GM18526 (cell line): ENCODE measurements around the gene SPTBN1.

ENCODE experiments used
- POLR2A ChIP-seq: IDR thresholded peaks from 3 replicates; pipeline ENCODE4 v1.6.1; 2011; ENCODE audit not compliant: insufficient read length; ENCODE audit errors: extremely low read depth

The SPTBN1 gene

DNA sequence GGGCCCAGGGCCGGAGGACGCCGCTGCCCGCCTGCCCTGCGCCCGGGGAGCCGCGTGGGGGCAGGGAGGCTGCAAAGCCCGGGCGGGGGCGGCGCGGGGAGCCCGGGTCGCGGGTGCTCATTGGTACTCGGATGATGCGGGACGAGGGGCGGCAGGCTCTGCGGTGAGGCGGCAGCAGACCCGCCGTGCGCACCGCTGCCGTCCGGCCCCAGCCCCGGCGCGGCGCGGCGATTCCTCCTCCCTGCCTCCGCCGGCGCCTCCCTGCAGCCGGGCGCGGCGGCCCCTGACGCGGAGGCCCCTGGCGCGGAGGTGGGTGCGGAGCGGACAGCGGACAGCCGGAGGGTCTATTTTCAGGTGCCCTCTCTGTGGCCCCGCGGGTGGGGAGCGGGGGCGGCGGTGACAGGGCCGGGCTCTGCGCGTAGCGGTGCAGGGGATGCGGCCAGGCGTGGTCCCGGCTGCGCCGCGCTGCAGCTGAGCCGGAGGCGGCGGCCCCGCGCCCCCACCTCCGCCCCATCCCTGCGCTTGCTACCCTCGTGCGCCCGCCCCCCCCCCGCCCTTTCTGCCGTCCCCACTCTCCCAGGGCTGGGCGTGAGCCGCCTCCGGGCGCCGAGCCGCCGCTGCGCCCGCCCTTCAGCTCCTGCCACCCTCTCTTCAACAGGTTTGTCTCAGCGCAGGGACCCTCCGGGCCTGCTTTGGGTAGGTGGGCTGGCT is 640 bp downstream of the SPTBN1 start:
- no peak for TF ChIP-seq POLR2A

DNA sequence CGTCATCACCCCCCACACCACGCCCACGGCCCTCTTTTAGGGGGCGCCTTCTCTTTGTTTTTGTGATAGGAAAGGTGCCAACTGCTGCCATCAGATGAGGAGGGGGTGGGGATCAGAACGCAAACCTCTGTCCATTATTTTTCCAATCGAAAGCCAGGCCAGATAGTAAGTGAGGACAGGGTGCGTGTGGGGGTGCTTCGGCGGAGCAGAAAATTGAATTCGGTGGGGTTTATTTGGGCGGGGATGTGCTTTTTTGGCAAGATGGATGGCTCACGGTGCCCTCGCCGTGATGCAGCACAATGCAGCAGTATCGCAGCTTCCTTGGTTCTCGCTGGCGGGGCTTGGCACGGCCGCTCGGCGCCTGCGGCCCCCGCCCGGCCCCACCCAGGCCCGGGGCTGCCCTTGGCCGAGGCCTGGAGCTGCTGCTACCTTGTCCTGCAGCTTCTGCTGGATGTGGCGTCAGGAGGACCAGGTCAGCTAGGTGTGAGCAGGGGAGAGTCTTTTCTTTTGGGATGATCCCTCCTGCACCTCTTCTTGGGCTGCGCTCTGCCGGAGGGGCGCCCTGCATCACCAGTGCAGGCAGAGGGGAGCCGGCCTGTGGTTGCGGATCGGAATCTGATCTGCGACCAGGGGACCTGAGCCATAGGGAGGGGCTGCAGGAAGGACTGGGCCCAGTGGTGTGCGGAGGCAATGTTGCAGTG is 1.3 kb downstream of the SPTBN1 start:
- TF ChIP-seq POLR2A: no peak

DNA sequence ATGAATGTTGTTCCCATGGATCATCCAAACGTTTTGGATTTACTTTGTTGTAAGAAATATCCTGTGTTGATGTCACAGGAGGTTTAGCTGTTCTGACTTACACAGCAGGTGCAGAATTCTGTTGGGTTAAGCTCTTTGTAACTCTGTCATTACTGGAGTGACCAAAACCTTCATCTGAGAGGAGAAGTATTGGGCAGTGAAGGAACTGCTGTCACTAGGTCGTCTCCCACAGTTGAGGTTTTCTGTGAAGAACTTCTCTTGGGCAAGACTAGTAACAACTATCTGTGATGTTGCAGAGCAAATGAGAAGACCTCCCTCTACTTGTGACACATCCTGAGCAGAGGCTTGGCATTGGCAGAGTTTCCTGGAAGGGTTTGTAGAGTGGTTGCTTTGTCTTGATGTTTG is 2.9 kb downstream of the SPTBN1 start:
- TF ChIP-seq POLR2A: no peak

DNA sequence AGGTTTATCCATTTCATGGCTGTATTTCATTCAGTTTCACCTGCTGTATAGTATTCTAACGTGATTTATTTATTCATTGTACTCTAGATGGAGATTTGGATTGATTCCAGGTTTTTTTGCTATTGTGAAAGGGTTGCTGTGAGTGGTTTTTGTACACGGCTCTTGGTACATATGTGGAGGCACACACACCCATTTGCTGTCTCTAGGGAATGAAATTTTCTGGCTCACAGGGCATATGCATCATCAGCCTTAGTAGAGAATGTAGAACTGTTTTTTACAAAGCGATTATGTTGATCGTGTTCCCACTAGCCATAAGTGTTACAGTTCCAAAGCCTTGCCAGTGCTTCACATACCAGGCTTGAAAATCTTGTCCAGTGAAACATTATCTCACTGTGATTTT is 5.1 kb downstream of the SPTBN1 start:
- TF ChIP-seq POLR2A: no peak

DNA sequence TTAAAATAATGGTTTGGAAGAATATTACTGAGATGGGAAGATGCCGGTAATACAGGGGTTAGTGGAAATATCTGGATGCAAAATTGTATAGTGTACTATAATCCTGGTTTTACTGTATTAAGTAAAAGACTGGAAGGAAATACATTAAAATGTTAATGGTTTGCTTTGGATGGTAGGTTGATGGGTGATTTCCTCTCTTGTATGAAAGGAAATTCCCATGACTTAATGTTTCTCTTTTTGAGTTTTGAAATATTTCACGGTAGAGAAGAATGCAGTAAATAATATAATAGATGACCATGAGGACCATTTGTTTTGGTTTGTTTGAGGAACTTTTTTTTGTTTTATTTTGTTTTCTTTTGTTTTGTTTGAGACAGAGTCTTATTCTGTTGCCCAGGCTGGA is 8.2 kb downstream of the SPTBN1 start:
- no peak for TF ChIP-seq POLR2A

DNA sequence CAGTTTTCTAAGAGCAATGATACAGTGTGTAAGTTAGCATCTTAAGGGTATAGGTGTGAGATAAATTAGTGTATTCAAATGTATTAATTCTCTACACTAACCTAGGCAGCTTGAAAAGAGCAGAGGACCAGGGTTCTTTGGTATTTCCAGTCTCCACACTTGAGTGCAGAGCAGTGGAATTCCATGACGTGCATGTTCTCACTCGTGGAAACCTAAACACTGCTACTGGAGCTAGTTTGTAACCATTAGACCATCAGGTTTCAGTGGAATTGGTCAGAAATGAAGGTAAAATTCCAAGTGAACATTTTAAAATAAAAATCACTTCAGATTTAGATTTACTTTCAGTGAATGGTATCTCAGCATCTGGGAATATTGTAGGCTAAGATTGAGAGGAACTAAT is 9.0 kb downstream of the SPTBN1 start:
- no peak for TF ChIP-seq POLR2A

DNA sequence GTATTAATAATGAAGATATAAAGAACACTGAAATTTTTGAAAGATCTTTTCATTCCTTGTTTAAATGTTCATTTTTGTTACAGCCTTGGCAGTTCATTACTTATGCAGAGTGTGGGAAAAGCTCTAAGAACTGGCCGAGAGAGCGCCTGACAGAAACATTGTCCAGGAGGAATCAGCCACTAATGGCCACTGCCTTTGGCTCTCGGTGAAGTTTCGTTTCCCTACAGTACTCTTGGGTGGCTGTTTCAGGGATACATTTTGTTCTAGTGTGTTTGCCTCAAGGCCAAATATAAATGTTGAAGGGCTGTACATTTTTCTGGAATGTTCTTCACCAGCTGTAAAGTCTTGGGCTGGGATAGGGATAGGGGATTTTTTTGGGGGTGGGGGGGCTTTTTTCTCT is 10.7 kb downstream of the SPTBN1 start:
- TF ChIP-seq POLR2A: no peak

DNA sequence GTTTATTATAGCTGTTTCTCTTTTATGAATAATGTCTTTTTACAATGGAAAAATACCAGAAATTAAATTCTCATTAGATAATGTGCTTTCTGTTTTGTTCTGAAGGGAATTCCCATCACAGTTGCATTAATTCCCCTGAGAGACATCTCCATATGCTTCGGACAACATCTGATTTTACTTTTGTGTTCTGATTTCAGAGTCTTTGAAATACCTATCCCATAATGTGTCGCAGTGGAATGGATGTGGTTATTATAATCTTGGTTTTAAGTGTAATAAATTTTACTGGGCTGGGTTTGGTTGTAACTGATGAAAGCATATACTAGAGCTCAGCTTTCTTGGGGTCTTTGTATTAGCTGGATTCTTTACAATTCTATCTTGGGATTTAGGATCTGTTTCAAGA is 12.5 kb downstream of the SPTBN1 start:
- TF ChIP-seq POLR2A: no peak

DNA sequence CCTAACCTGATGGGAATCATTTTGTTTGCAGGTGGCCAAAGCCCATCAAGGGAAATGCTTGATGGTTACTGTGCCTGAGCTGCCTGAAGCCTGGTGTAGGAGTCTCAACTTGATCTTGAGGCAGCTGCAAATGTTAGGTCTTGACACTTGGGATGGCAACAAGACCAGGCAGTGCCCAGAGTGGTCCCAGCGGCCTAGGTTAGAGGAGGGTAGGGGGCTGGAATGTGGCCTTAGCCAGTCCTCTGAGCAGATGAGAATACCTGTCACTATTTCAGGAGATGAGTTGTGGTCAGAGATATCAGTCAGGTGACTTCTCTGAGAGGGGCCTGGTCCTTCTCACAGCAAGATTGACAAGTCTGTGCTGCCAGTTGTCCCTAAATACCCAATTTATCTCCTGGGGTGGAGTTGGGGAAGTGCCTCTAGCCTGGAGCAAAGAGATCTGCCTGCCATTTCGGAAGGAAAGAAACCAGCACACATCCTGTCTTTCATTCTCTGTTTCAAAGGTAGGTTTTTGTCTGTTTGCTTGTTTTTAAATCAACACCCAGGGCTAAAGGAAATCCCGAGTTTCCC is 13.4 kb downstream of the SPTBN1 start:
- no peak for TF ChIP-seq POLR2A

DNA sequence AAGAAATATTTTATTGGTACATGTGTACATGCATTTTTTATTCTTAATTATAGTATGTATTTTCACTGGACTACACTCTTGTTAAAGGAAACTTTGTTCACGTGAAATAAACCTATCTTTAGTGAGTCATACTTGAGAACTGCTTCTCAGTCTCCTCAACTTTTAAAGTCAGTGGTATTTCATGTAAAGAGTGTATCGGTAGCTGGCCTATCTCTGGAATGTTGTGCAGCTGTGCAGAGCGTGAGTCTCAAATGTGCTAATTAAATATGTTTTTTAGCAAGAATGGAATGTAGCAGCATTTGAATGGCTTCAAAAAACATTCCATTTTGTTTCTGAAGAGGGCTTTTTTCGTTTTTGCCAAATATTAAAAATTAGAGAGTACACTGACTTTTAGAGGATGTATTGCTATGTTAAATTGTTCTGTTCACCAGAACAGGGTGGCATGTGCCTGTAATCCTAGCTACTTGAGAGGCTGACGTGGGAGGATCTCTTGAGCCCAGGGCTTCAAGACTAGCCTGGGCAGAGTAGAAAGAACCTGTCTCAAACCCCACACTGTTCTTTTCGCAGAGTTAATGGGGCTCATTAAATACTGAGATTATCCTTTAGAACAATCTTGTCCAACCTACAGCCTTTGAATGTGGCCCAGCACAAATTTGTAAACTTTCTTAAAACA is 14.3 kb downstream of the SPTBN1 start:
- no peak for TF ChIP-seq POLR2A

DNA sequence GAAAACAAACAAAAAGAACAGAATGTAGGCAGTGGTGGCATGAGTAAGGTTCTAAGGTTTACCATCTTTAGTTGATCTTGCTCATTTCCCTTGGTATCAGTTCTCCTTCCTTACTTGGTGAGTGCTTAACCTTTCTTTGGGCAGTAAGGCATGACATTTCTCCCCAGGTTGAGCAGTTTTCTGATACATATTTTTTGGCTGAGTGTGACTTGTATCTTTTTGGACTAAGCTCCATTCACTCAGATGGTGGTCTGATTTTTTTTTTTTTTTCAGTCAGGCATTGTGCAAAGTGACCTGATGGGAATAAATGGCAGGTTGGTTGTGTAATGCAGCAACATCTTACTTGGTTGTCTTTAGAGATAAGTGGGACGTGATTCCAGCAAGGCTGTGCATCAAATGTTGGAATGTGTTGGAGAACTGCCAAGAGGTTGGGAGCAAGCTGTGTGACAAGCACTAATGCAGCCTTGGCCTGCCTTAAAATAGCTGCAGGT is 15.1 kb downstream of the SPTBN1 start:
- TF ChIP-seq POLR2A: no peak

DNA sequence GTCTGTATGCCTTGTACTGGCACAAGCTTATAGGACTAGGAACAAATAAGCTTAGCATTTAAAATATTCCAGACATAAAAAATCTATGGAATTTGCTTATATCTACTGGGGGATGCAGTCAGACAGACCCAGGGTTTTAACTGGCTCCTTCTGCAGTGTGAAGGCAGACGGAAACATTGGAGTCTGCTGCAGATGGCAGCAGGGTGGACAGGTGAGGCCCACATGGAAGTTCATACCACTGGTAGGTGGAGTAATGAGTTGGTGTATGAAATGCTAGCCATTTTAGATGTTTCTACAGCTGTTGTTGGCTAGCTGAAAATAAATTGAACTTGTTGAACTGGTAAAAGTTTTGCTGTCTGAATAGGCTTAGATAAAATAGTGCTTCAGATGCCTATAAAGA is 17.7 kb downstream of the SPTBN1 start:
- TF ChIP-seq POLR2A: no peak

DNA sequence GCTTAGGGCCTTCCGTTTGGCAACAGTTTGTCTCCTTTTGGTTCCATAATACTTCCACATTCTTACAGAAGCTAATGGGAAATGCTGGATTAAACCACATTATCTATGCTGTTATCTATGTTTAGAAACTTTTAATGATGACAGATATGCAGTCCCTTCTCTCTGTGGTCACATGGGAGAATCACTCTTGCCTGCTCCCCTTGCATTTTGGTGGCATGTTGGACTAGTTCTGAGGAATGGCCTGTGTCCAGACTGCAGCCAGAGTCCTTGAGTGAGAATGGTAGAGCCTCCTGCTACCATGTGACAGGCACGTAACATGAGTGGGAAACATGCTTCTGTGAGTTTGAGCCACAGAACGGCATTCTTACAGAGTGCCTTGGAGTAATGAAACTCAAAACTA is 19.2 kb downstream of the SPTBN1 start:
- no peak for TF ChIP-seq POLR2A

DNA sequence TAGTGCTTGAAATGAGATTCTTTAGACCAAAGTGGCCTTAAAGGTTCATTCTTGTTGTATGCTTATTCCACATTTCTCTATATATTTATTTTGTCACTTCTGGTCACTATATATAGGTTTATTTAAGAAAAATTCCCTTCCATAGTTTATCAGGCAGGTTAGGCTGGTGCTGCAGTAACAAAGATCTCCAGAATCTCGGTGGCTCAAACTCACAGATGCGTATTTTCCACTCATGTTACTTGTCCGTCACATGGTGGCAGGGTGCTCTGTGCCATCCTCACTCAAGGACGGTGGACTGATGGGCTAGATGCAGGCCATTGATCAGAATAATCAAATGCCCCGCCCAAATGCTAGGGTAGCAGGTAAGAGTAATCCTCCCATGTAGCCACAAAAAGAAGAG is 19.8 kb downstream of the SPTBN1 start:
- no peak for TF ChIP-seq POLR2A

DNA sequence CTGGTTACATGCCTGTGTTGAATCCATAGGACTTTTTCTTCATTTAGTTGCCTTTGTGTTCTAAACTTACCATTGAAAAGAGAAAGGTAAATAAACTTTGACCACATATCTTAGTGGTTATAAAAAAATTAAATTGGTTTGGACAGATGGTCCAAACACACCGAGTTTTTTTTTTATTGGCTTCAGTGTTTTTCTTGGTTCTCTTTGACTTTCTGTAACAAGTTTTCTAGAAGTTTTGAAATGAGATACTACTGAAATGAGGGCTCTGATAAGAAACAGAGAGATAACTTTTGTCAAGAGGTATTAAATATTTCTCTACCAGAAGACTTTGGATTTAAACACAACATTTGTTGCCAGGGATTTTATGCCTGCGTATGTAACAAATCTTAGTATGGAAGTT is 20.7 kb downstream of the SPTBN1 start:
- no peak for TF ChIP-seq POLR2A

DNA sequence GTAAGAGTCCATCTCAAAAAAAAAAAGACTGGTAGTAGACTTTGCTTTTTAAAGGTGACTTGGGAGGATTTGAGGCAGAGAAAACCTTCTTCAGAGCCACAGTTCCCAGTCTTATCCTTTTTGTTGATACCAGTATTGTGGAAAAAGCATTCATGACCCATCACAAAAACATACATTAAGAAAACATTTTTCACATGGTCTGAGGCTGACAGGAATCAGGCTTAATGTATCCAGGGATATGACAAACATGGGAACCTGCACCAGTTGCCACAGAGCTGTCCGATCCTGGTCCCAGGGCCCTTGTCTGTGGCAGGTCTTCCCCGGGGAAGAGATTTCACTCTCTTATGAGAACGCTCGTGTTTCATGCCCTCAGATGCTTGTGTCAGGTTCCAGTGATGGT is 21.8 kb downstream of the SPTBN1 start:
- TF ChIP-seq POLR2A: no peak

DNA sequence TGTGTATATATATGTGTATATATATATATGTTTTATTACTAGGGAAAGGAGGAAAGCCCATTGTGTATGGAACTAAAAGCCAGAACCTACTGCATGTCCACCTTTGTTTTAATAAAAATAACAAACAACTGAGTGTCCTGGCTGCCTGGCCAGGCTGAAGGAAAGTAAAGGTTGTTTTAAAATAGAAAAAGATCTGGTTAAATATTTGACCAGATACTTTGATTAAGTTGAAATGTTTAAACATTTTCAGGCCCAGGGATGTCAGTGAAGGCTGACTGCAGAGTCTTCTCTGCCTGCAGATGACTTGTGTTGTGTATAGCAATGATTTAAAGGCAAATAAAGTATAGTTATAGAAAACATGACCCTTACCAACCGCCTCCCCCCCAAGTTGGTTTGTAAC is 22.8 kb downstream of the SPTBN1 start:
- no peak for TF ChIP-seq POLR2A

DNA sequence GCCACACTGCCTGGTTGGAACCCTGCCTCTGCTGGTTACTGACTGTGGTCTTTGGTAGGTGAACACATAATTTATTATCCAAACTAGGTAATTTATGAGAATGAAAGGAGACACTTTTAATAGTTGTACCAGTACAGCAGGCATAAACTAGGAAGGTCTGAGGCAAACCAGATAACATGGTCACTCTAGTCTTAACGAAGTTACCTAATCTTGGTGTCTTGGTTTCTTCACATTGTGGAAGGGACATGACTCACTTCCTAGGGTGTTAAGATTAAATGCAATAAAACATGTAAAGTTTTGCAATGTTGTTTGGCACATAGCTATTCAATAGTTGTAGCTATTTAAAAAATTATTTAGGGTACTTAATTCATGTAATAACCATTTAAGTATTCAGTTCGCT is 23.3 kb downstream of the SPTBN1 start:
- no peak for TF ChIP-seq POLR2A
